GM12872 (cell line): ENCODE data around the gene PXK.

Experiments used
- CTCF ChIP-seq: IDR thresholded peaks from 3 replicates; pipeline ENCODE4 v1.5.1; 2011; ENCODE audit warnings: low read depth, mild to moderate bottlenecking, low read length, moderate library complexity; ENCODE audit not compliant: insufficient read depth

PXK gene

GRCh38 chr3:58419780-58420507, 87.3 kb downstream of the PXK start:
- TF ChIP-seq CTCF: peak; percentile 15; the same call in 1 of the 3 replicates

GRCh38 chr3:58421004-58421403, 88.3 kb downstream of the PXK start:
- no peak for TF ChIP-seq CTCF

GRCh38 chr3:58422756-58423325, 90.1 kb downstream of the PXK start:
- 0 out of 3 replicates have a peak, but pooled peaks have one; percentile 14 for TF ChIP-seq CTCF

- TF ChIP-seq CTCF: no peak
Observed at GRCh38 chr3:58424613-58425012, 91.9 kb downstream of the PXK start.

GRCh38 chr3:58425782-58426181, 93.1 kb downstream of the PXK start:
- TF ChIP-seq CTCF: no peak

- no peak for TF ChIP-seq CTCF
Observed at GRCh38 chr3:58427661-58428361, 95.1 kb downstream of the PXK start.

GRCh38 chr3:58429657-58430056, 97.0 kb downstream of the PXK start:
- TF ChIP-seq CTCF: no peak
